Measurements from ENCODE around the gene GADL1.
A peak's percentile ranks its signal among the peaks of the same experiment; 100 is the strongest.

The GADL1 gene

GRCh38 chr3:30713885-30714503, 180.5 kb downstream of the GADL1 start:
- no peak for DNase-seq

- DNase-seq = no peak
These were observed 181.5 kb downstream of the GADL1 start for GRCh38 chr3:30712991-30713390.

GRCh38 chr3:30711867-30712266, 182.6 kb downstream of the GADL1 start:
- DNase-seq = no peak

- no peak for DNase-seq
These were observed 183.3 kb downstream of the GADL1 start for GRCh38 chr3:30711151-30711550.

GRCh38 chr3:30710017-30710416, 184.4 kb downstream of the GADL1 start:
- no peak for DNase-seq

GRCh38 chr3:30708472-30708871, 186.0 kb downstream of the GADL1 start:
- DNase-seq = no peak

- DNase-seq = no peak
These were observed 186.6 kb downstream of the GADL1 start for GRCh38 chr3:30707825-30708224.

- DNase-seq = no peak
These were observed 189.2 kb downstream of the GADL1 start for GRCh38 chr3:30704931-30705890.

- DNase-seq = no peak
These were observed 191.5 kb downstream of the GADL1 start for GRCh38 chr3:30702828-30703397.

GRCh38 chr3:30702038-30702827, 192.2 kb downstream of the GADL1 start:
- DNase-seq = no peak

GRCh38 chr3:30700702-30701321, 193.6 kb downstream of the GADL1 start:
- DNase-seq = no peak

GRCh38 chr3:30699927-30700326, 194.5 kb downstream of the GADL1 start:
- no peak for DNase-seq

GRCh38 chr3:30698549-30698948, 195.9 kb downstream of the GADL1 start:
- no peak for DNase-seq

- peak; percentile 81 for DNase-seq
These were observed 197.6 kb downstream of the GADL1 start for GRCh38 chr3:30696896-30697295.

GRCh38 chr3:30696403-30696819, 198.1 kb downstream of the GADL1 start:
- DNase-seq = no peak

- DNase-seq = no peak
These were observed 199.0 kb downstream of the GADL1 start for GRCh38 chr3:30695302-30696061.

GRCh38 chr3:30694668-30695067, 199.8 kb downstream of the GADL1 start:
- DNase-seq = no peak

GRCh38 chr3:30694148-30694547, 200.3 kb downstream of the GADL1 start:
- DNase-seq = no peak

GRCh38 chr3:30693470-30694120, 200.9 kb downstream of the GADL1 start:
- peak; percentile 82 for DNase-seq

- no peak for DNase-seq
These were observed 201.8 kb downstream of the GADL1 start for GRCh38 chr3:30692498-30693130.

GRCh38 chr3:30691944-30692343, 202.5 kb downstream of the GADL1 start:
- no peak for DNase-seq
